RWPE1 (cell line): ENCODE data around the gene MANSC4.

Experiments
- CTCF ChIA-PET: fragments of 350-600 bp; sonication (Branson Sonifier 250); formaldehyde crosslinking; extraction: SDS; loops from one replicate; lab custom pipeline; 2021; lab: Yijun Ruan, JAX
- POLR2A ChIA-PET: fragments of 400-600 bp; formaldehyde crosslinking; extraction: SDS; loops from one replicate; lab custom pipeline; 2020; ENCODE audit warnings: antibody characterized with exemption; ENCODE audit not compliant: low non-redundant PET; lab: Yijun Ruan, JAX
- DNase-seq: peaks from one replicate; pipeline ENCODE4 v3.0.0; 2012; ENCODE audit warnings: low spot score
- H3K27ac ChIP-seq: fragments of 450-650 bp; 2 replicates; pipeline ENCODE4 v1.5.1; 2017
- CTCF ChIP-seq: fragments of 450-650 bp; conservative IDR thresholded peaks from 2 replicates; pipeline ENCODE4 v1.5.1; 2017; ENCODE audit warnings: low read depth, mild to moderate bottlenecking

MANSC4 gene

GRCh38 chr12:27794818-27795584 lies 15.0 kb upstream of the MANSC4 start:
- TF ChIP-seq CTCF: no peak
- CTCF ChIA-PET: interaction anchor here (0.7 to 1.0 kb wide), 2 partner anchors 26 to 414 kb away, joined by 3 to 4 read pairs; no protein-coding TSS in a partner anchor
- H3K27ac ChIP-seq: no peak overlapping the region
- DNase-seq: no peak
- POLR2A ChIA-PET: no interaction called here

GRCh38 chr12:27790179-27790578 lies 10.1 kb upstream of the MANSC4 start:
- POLR2A ChIA-PET: no interaction called here
- no peak for TF ChIP-seq CTCF
- no peak for DNase-seq
- CTCF ChIA-PET: no interaction called here
- no peak overlapping the region for H3K27ac ChIP-seq

- no peak for DNase-seq
- no peak for TF ChIP-seq CTCF
- no peak overlapping the region for H3K27ac ChIP-seq
- ChIA-PET POLR2A (no interaction called here), CTCF (no interaction called here)
These were observed 7.5 kb upstream of the MANSC4 start for GRCh38 chr12:27787559-27787958.

- POLR2A ChIA-PET: no interaction called here
- peak; percentile 30 for DNase-seq
- CTCF ChIA-PET: interaction anchor here (0.9 kb wide), 1 partner anchor 53 kb away, joined by 4 read pairs; no protein-coding TSS in a partner anchor
- H3K27ac ChIP-seq: no peak overlapping the region
- TF ChIP-seq CTCF: no peak
These were observed 6.0 kb upstream of the MANSC4 start for GRCh38 chr12:27785882-27786570.

- POLR2A ChIA-PET: no interaction called here
- H3K27ac ChIP-seq: no peak overlapping the region
- CTCF ChIA-PET: no interaction called here
These were observed 2.4 kb upstream of the MANSC4 start for GRCh38 chr12:27782481-27782880.

More at GRCh38 chr12:27782481-27782880, 2.4 kb upstream of the MANSC4 start:
- DNase-seq: no peak
- TF ChIP-seq CTCF: no peak
